ENCODE measurements around the gene LAMC2. TPM values are rescaled to one million over a fixed set of nuclear protein-coding genes. Genes with fewer than 3 reads are reported as not detected.

LAMC2 gene
- total and polyA plus RNA-seq, 10 of the 15 experiments (the other 5 are each of a cell fraction or from before 2014, with no cell fraction given) = 0.27 to 1.5 (median 0.92) TPM

DNA sequence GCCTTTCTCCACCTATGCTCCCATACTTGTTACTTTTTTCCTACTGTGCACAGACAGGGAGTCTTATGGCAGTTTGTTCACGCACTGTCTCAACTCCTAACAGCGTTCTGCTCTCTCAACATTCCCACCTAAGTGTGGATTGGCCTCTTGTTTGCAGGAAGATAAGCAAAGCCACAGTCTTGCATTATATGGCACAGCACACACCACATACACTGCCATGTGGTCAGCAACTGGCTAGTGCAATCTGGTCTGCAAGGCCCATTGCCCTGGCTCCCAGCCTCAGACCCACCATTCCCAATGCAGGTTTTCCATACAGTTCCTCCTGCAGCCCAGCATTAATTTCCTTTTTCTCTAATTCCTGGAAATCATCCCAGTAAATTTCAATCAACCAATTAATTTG, 38.3 kb upstream of the LAMC2 start:
- WGBS (ENCODE audit: insufficient coverage, insufficient replicate concordance, low lambda C conversion rate, missing lambda C conversion rate) = 67% methylated on average over 2 of the region's 2 CpGs
- Histone ChIP-seq H3K9me3 (replicated peaks; ENCODE audit: control insufficient read depth, insufficient read depth, low read length) (no peaks in the 10 kb centered on the region), H3K36me3 (ENCODE audit: control insufficient read depth in 2 of 2, insufficient read depth in 2 of 2, low read length in 1 of 2) (peaks cover under 1 to 4% of the 10 kb centered on the region in 2 experiments; a peak in 2 of 4 replicates), H4K20me1 (ENCODE audit: control insufficient read depth, insufficient read depth) (no peaks in the 10 kb centered on the region), H3K27me3 (replicated peaks in 1 of 2; ENCODE audit: control insufficient read depth in 2 of 2, insufficient read depth in 2 of 2, low read length in 1 of 2) (no peaks in the 10 kb centered on the region), H2AFZ (ENCODE audit: control insufficient read depth, low read depth, low read length) (no peak overlapping the region), H3K9ac (ENCODE audit: control insufficient read depth, insufficient read depth, low read length) (no peak overlapping the region), H3K4me1 (ENCODE audit: control insufficient read depth, insufficient read depth, low read length) (no peaks in the 10 kb centered on the region), H3K79me2 (ENCODE audit: control insufficient read depth, insufficient read depth, low read length) (no peaks in the 10 kb centered on the region), H3K4me2 (ENCODE audit: control insufficient read depth, insufficient read depth) (no peak overlapping the region), H3K27ac (ENCODE audit: control insufficient read depth, insufficient read depth) (no peak overlapping the region), H3K4me3 (no peak overlapping the region)
- TF ChIP-seq JUNB (IDR thresholded peaks at IDR 0.05) = no peak
- TF ChIP-seq SIN3A (IDR thresholded peaks at IDR 0.05; ENCODE audit: low read depth, low read length) = no peak
- TF ChIP-seq STAT3 (IDR thresholded peaks at IDR 0.05; ENCODE audit: low read depth, low read length) = no peak
- no peak for TF ChIP-seq TAF1 (IDR thresholded peaks at IDR 0.05; ENCODE audit: borderline replicate concordance, low read depth, low read length)
- TF ChIP-seq, protein P1, sequence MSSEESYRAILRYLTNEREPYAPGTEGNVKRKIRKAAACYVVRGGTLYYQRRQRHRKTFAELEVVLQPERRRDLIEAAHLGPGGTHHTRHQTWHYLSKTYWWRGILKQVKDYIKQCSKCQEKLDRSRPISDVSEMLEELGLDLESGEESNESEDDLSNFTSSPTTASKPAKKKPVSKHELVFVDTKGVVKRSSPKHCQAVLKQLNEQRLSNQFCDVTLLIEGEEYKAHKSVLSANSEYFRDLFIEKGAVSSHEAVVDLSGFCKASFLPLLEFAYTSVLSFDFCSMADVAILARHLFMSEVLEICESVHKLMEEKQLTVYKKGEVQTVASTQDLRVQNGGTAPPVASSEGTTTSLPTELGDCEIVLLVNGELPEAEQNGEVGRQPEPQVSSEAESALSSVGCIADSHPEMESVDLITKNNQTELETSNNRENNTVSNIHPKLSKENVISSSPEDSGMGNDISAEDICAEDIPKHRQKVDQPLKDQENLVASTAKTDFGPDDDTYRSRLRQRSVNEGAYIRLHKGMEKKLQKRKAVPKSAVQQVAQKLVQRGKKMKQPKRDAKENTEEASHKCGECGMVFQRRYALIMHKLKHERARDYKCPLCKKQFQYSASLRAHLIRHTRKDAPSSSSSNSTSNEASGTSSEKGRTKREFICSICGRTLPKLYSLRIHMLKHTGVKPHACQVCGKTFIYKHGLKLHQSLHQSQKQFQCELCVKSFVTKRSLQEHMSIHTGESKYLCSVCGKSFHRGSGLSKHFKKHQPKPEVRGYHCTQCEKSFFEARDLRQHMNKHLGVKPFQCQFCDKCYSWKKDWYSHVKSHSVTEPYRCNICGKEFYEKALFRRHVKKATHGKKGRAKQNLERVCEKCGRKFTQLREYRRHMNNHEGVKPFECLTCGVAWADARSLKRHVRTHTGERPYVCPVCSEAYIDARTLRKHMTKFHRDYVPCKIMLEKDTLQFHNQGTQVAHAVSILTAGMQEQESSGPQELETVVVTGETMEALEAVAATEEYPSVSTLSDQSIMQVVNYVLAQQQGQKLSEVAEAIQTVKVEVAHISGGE (CRISPR knock-in tag; IDR thresholded peaks at IDR 0.05) = no peak
- TF ChIP-seq ZBED1 (IDR thresholded peaks at IDR 0.05; ENCODE audit: borderline replicate concordance) = no peak
- TF ChIP-seq, protein P2, sequence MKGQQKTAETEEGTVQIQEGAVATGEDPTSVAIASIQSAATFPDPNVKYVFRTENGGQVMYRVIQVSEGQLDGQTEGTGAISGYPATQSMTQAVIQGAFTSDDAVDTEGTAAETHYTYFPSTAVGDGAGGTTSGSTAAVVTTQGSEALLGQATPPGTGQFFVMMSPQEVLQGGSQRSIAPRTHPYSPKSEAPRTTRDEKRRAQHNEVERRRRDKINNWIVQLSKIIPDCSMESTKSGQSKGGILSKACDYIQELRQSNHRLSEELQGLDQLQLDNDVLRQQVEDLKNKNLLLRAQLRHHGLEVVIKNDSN (IDR thresholded peaks at IDR 0.05; ENCODE audit: borderline replicate concordance, extremely low read length, insufficient read depth, low read depth, low read length) = no peak
- TF ChIP-seq, protein P3, sequence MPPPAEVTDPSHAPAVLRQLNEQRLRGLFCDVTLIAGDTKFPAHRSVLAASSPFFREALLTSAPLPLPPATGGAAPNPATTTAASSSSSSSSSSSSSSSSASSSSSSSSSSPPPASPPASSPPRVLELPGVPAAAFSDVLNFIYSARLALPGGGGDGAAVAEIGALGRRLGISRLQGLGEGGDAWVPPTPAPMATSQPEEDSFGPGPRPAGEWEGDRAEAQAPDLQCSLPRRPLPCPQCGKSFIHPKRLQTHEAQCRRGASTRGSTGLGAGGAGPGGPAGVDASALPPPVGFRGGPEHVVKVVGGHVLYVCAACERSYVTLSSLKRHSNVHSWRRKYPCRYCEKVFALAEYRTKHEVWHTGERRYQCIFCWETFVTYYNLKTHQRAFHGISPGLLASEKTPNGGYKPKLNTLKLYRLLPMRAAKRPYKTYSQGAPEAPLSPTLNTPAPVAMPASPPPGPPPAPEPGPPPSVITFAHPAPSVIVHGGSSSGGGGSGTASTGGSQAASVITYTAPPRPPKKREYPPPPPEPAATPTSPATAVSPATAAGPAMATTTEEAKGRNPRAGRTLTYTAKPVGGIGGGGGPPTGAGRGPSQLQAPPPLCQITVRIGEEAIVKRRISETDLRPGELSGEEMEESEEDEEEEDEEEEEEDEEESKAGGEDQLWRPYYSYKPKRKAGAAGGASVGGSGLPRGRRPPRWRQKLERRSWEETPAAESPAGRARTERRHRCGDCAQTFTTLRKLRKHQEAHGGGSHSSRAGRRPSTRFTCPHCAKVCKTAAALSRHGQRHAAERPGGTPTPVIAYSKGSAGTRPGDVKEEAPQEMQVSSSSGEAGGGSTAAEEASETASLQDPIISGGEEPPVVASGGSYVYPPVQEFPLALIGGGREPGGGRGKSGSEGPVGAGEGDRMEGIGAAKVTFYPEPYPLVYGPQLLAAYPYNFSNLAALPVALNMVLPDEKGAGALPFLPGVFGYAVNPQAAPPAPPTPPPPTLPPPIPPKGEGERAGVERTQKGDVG (CRISPR knock-in tag; IDR thresholded peaks at IDR 0.05) = no peak
- TF ChIP-seq SMAD1 (IDR thresholded peaks at IDR 0.05; ENCODE audit: low read depth, partially characterized antibody) = no peak
- TF ChIP-seq MTA2 (IDR thresholded peaks at IDR 0.05; ENCODE audit: low read depth) = no peak
- no peak for TF ChIP-seq BCL11A (IDR thresholded peaks at IDR 0.05; ENCODE audit: low read depth, low read length)
- TF ChIP-seq SMARCA5 (IDR thresholded peaks at IDR 0.05) = no peak
- TF ChIP-seq, protein P4, sequence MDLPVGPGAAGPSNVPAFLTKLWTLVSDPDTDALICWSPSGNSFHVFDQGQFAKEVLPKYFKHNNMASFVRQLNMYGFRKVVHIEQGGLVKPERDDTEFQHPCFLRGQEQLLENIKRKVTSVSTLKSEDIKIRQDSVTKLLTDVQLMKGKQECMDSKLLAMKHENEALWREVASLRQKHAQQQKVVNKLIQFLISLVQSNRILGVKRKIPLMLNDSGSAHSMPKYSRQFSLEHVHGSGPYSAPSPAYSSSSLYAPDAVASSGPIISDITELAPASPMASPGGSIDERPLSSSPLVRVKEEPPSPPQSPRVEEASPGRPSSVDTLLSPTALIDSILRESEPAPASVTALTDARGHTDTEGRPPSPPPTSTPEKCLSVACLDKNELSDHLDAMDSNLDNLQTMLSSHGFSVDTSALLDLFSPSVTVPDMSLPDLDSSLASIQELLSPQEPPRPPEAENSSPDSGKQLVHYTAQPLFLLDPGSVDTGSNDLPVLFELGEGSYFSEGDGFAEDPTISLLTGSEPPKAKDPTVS (IDR thresholded peaks at IDR 0.05; ENCODE audit: low read depth, low read length) = no peak
- in situ Hi-C loops (cut with MboI) (no loop called here), intact Hi-C loops (cut with micrococcal nuclease; ENCODE audit: unreplicated experiment) (no loop called here)
- SMC1A ChIA-PET (ENCODE audit: uncharacterized antibody, unreplicated experiment) = no interaction called here
- FAIRE-seq = no peak
- no TSS peak for BruUV-seq (replicated peaks)
- POLR2A ChIA-PET = no interaction called here
- RAD21 ChIA-PET (ENCODE audit: unreplicated experiment) = no interaction called here
- CTCF ChIA-PET = no interaction called here
- DNase-seq (ENCODE audit: low read depth, low spot score) = no peak
- peak; percentile 28; the same call in 2 of the 3 replicates for ATAC-seq
